Osteoblast (primary cell): ENCODE data around the gene CYP2W1. TPM values are rescaled to one million over a fixed set of nuclear protein-coding genes. Genes with fewer than 3 reads are reported as not detected.
A peak's percentile ranks its signal among the peaks of the same experiment; 100 is the strongest.
"Not testable (repeated sequence)": the region's sequence is repeated elsewhere in the genome, so short reads cannot be mapped to it uniquely, and the experiment has no call there.

Source experiments
- DNase-seq: peaks from one replicate; pipeline ENCODE4 v3.0.0; 2011; ENCODE audit warnings: low spot score, mixed read lengths; ENCODE audit not compliant: insufficient read length; ENCODE audit errors: missing footprints
- H2AFZ ChIP-seq: 2 replicates; pipeline ENCODE4 v1.6.0; 2011; ENCODE audit warnings: mild to moderate bottlenecking, low read length
- H3K27ac ChIP-seq: 2 replicates; pipeline ENCODE4 v1.5.1; 2011; ENCODE audit warnings: mild to moderate bottlenecking, low read depth, low read length, moderate library complexity
- H3K27me3 ChIP-seq: 2 replicates; pipeline ENCODE4 v1.6.0; 2012; ENCODE audit warnings: mild to moderate bottlenecking, control low read depth, inconsistent platforms, low read length, moderate library complexity; ENCODE audit not compliant: insufficient read depth
- H3K36me3 ChIP-seq: 2 replicates; pipeline ENCODE4 v1.5.1; 2011; ENCODE audit warnings: mild to moderate bottlenecking, low read length, control low read depth, moderate library complexity; ENCODE audit not compliant: insufficient read depth
- H3K4me1 ChIP-seq: 2 replicates; pipeline ENCODE4 v1.5.1; 2011; ENCODE audit warnings: mild to moderate bottlenecking, low read length, control low read depth, moderate library complexity; ENCODE audit not compliant: insufficient read depth
- H3K4me2 ChIP-seq: 2 replicates; pipeline ENCODE4 v1.6.0; 2011; ENCODE audit warnings: mild to moderate bottlenecking, low read length; ENCODE audit not compliant: insufficient read depth
- H3K4me3 ChIP-seq: fragments of 200-600 bp; sonication (generic); 3 replicates; pipeline ENCODE4 v1.5.1; 2012; ENCODE audit warnings: mild to moderate bottlenecking, low read length, inconsistent platforms; ENCODE audit not compliant: insufficient read depth
- H3K79me2 ChIP-seq: 2 replicates; pipeline ENCODE4 v1.6.0; 2012; ENCODE audit warnings: mild to moderate bottlenecking, low read length, control low read depth, inconsistent platforms; ENCODE audit not compliant: insufficient read depth
- H3K9me3 ChIP-seq: 2 replicates; pipeline ENCODE4 v1.5.1; 2011; ENCODE audit warnings: low read depth, low read length, control low read depth
- H4K20me1 ChIP-seq: 2 replicates; pipeline ENCODE4 v1.6.0; 2012; ENCODE audit warnings: mild to moderate bottlenecking, low read length, control low read depth; ENCODE audit not compliant: insufficient read depth
- CTCF ChIP-seq: IDR thresholded peaks from 2 replicates; pipeline ENCODE4 v1.5.1; 2011; ENCODE audit warnings: mild to moderate bottlenecking, low read depth, low read length, moderate library complexity; ENCODE audit errors: extremely low read depth
- total RNA-seq: library from RNA; depleted of rRNA; stranded (reverse); fragments of >200 nt; gene quantifications from 2 replicates; pipeline ENCODE4 v1.2.3, GENCODE V29; 2012

Gene CYP2W1
- total RNA-seq, 1 donor = not detected

- TF ChIP-seq CTCF = no peak
- no peaks in the 10 kb centered on the region for H3K79me2 ChIP-seq
Measured at GRCh38 chr7:960269-960871, 22.6 kb upstream of the CYP2W1 start.

GRCh38 chr7:960972-961371 is 22.0 kb upstream of the CYP2W1 start:
- H2AFZ ChIP-seq, H3K9me3 ChIP-seq, DNase-seq: not testable (repeated sequence)

More at GRCh38 chr7:960269-960871, 22.6 kb upstream of the CYP2W1 start:
- H3K9me3 ChIP-seq = no peaks in the 10 kb centered on the region
- no peak overlapping the region for H3K27ac ChIP-seq
- no peak overlapping the region for H3K4me3 ChIP-seq
- H2AFZ ChIP-seq = no peak overlapping the region
- no peak overlapping the region for H3K4me2 ChIP-seq
- peaks cover 11% of the 10 kb centered on the region for H4K20me1 ChIP-seq
- H3K36me3 ChIP-seq = no peaks in the 10 kb centered on the region
- H3K4me1 ChIP-seq = peaks cover 4% of the 10 kb centered on the region
- peaks cover 48% of the 10 kb centered on the region for H3K27me3 ChIP-seq
- peak; percentile 22 for DNase-seq

GRCh38 chr7:961546-962400 is 21.2 kb upstream of the CYP2W1 start:
- H3K79me2 ChIP-seq = no peaks in the 10 kb centered on the region
- no peak overlapping the region for H3K4me2 ChIP-seq
- H3K27me3 ChIP-seq = peaks cover 41% of the 10 kb centered on the region
- no peak overlapping the region for H3K4me3 ChIP-seq
- no peak overlapping the region for H2AFZ ChIP-seq
- H3K9me3 ChIP-seq = no peaks in the 10 kb centered on the region
- H3K4me1 ChIP-seq = peaks cover 5% of the 10 kb centered on the region
- no peaks in the 10 kb centered on the region for H3K36me3 ChIP-seq
- peaks cover 19% of the 10 kb centered on the region for H4K20me1 ChIP-seq
- no peak for TF ChIP-seq CTCF
- no peak overlapping the region for H3K27ac ChIP-seq
- peak; percentile 79 for DNase-seq

More at GRCh38 chr7:960972-961371, 22.0 kb upstream of the CYP2W1 start:
- H3K79me2 ChIP-seq, H3K36me3 ChIP-seq, H3K4me2 ChIP-seq, H3K27ac ChIP-seq, H3K4me3 ChIP-seq, H3K4me1 ChIP-seq: not testable (repeated sequence)
- H3K27me3 ChIP-seq = peaks cover 42% of the 10 kb centered on the region
- H4K20me1 ChIP-seq = peaks cover 13% of the 10 kb centered on the region

- peaks cover 6% of the 10 kb centered on the region for H3K36me3 ChIP-seq
- peak; percentile 84 for DNase-seq
- H2AFZ ChIP-seq = no peak overlapping the region
- no peaks in the 10 kb centered on the region for H3K9me3 ChIP-seq
- peaks cover 21% of the 10 kb centered on the region for H4K20me1 ChIP-seq
- no peak overlapping the region for H3K4me3 ChIP-seq
- peaks cover 5% of the 10 kb centered on the region for H3K4me1 ChIP-seq
- no peak overlapping the region for H3K27ac ChIP-seq
- H3K27me3 ChIP-seq = peaks cover 35% of the 10 kb centered on the region
- no peak for TF ChIP-seq CTCF
- H3K79me2 ChIP-seq = no peaks in the 10 kb centered on the region
- no peak overlapping the region for H3K4me2 ChIP-seq
Measured at GRCh38 chr7:962401-963081, 20.4 kb upstream of the CYP2W1 start.
